T1000 (cell line): ENCODE measurements around the gene PLTP.
"Not testable (repeated sequence)": the region's sequence is repeated elsewhere in the genome, so short reads cannot be mapped to it uniquely, and the experiment has no call there.

Source experiments
- DNase-seq: peaks from one replicate; lab custom pipeline; 2025; ENCODE audit warnings: mixed read lengths; lab: John Stamatoyannopoulos, UW

Gene PLTP

DNA sequence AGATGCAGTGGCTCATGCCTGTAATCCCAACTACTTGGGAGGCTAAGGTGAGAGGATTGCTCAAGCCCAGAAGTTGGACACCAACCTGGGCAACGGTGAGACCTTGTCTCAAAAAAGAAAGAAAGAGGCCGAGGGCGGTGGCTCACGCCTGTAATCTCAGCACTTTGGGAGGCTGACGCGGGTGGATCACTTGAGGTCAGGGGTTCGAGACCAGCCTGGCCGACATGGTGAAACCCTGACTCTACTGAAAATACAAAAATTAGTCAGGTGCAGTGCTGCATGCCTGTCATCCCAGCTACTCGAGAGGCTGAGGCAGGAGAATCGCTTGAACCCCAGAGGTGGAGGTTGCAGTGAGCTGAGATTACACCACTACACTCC, 37.9 kb downstream of the PLTP start:
- DNase-seq = not testable (repeated sequence)

DNA sequence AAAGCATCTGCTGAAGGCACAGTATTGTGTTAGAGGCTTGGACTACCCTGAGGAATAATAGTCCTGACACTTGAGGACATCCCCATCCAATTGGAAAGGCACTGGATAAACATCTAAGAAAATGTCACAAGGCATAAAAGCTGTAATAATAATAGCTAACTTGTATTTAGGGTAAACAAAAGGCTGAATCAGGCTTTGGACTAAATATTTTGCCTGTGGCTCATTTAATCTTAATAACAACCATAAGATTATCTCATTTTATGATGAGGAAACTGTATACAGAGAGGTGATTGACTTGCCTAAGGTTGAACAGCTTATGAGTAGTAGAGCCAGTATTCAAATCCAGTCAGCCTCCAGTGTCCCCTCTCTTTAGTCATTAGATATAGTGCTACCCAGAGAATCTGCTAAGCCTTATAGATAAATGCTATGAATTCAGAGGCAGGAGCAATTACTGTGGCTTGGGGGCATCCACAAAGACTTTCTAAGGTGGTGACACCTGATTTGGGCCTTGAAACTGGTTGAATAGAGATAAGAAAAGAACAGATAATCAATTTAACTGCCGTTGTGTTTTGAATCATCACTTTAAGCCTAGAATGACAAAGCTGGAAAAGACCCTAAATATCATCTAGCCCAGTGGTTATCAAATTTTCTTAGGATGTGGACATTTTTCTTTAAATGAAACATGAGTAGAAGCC, 38.4 kb downstream of the PLTP start:
- DNase-seq = no peak

DNA sequence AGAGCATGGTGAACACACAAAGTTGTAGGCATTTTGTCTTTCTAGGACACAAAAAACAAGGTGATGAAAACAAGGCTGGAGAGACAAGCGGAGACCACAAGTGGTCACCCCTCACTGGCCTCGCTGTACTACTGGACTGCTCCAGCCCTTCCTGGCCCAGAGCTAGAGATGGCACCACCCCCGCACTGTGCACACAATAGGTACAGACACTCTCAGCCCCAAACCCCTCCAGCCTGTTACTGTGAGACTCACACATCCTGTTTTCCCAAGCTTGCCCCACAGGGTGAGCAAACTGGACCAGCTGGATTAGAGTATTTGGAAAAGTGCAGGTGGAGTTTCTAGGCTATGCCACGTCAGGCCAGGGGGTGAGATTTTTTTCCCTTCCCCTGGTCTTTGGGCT, 39.3 kb downstream of the PLTP start:
- no peak for DNase-seq

DNA sequence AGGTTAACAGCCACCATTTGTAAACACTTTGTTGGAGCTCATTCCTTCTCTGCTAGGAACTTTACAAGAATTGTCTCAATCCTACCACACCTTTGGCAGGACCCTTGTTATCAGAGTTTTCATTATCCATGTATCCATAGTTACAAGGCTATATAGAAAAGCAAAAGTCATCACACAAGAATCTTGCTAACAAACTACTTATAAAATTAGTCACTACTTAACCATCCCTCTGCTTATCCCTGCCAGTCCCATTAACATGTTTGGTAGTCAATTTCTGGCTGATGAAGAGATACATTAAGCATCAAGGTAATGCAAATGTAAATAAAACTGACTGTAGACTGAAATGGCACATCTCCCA, 44.2 kb downstream of the PLTP start:
- peak; percentile 37 for DNase-seq

DNA sequence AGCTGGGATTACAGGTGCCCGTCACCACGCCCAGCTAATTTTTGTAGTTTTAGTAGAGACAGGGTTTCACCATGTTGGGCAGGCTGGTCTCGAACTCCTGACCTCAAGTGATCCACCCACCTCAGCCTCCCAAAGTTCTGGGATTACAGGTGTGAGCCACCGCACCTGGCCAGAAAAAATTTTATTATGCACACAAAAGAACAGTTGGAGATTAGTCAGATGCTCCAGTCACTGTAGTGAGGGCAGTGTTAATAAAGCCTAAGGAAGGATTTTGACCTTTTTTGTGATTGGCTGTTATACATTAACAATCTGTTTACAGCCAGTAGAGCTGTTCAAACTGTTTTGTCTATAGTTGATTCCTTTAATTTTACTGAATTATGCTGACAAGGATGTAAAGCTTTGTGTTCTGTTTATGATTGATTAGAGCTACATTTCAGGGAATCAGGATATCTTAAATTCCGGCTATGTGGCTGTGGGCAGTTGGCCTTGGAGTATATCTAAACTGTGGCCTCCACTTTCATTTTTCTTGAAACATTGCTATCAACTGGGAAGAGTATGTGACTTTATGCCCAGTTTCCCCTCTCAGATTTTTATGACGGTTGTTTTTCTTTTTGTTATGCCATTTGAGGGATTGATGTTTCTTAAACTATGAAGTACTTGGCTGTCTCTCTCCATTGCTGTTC, 44.7 kb downstream of the PLTP start:
- DNase-seq = no peak

DNA sequence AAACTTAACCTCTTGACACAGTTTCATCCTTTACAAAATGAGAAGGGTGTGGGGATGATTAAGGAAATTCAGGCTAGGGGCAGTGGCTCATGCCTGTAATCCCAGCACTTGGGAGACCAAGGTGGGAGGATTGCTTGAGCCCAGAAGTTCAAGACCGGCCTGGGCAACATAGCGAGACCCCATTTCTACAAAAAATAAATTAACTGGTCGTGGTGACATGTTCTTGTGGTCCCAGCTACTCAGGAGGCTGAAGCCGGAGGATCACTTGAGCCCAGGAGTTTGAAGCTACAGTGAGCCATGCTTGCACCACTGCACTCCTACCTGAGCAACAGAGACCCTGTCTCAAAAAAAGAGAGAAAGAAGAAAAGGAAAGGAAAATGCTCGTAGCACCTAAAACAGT, 45.5 kb downstream of the PLTP start:
- DNase-seq = no peak

DNA sequence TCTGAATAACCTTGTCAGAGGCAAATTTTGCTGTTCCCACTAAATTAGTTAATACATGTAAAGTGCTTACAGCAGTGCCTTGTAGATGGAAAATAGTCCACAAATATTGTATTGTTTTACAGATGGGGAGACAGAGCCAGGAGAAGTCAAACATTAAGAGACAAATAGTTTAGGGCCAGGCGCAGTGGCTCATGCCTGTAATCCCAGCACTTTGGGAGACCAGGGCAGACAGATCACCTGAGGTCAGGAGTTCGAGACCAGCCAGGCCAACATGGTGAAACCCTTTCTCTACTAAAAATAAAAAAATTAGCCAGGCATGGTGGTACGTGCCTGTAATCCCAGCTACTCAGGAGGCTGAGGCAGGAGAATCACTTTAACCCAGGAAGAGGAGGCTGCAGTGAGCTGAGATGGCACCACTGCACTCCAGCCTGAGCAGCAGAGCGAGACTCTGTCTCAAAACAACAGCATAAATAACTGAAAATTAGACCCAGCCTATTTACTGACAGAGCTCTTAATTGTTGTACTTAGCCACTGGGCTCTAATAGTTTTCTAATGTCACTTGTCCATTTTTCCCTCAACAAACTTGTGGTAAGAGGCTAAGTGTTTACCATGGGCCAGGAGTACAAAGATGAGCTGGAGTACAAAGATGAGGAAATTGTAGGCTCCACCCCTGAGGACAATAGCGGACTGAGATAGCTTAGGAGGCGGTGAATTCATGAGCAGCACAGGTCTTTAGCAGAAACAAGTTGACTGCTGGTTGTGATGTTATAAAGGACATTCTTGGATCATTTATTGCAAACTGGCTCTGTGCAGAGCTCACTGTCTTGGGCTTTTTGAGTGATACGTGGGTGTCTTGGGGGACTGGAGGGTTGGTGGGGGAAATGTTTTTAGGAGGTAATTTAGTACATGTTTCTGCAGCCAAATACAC, 48.1 kb downstream of the PLTP start:
- no peak for DNase-seq

DNA sequence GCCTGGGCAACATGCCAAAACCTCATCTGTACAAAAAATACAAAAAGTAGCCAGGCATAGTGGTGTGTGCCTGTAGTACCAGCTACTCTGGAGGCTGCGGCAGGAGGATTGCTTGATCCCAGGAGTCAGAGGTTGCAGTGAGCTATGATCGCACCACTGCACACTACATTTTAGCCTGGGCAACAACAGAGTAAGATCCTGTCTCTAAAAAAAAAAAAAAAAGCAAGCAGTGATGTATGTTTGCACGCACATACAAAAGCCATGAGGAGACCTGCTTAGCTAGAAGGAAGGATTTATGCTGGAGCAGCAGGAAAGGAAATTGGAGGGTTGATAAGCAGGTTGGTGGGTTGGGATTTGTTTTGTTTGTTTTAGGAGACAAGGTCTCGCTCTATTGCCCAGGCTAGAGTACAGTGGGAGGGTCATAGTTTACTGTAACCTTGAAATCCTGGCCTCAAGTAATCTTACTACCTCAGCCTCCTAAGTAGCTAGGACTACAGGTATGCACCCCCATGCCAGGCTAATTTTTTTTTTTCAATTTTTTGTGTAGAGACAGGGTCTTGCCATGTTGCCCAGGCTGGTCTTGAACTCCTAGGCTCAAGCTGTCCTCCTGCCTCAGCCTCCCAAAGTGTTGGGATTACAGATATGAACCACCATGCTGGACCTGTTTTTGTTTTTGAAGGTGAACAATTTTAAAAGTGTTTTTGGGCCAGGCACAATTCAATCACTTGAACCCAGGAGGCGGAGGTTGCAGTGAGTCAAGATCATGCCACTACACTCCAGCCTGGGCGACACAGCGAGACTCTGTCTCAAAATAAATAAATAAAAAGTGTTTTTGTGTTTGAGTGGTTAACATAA, 50.5 kb downstream of the PLTP start:
- DNase-seq = no peak

DNA sequence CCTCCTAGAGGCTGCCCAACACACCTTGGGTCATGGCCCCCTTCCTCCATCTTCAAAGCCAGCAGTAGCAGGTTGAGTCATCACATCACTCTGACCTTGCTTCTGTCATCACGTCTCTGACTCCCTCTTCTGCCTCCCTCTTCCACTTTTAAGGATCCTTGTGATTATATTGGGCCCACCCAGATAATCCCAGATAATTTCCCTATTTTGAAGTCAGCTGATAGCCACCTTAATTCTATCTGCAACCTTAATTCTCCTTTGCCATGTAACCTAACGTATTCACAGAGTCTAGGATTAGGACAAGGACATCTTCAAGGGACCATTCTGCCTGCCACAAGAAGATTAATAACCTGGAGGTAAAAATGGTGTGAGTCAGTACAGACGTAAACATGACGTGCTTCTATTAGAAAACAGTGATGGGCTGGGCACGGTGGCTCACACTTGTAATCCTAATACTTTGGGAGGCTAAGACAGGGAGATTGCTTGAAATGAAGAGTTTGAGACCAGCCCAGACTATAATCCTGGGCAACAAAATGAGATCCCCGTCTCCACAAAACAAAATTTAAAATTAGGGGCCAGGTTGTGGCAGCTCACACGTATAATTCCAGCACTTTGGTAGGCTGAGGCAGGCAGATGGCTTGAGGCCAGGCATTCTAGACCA, 51.3 kb downstream of the PLTP start:
- DNase-seq = no peak

DNA sequence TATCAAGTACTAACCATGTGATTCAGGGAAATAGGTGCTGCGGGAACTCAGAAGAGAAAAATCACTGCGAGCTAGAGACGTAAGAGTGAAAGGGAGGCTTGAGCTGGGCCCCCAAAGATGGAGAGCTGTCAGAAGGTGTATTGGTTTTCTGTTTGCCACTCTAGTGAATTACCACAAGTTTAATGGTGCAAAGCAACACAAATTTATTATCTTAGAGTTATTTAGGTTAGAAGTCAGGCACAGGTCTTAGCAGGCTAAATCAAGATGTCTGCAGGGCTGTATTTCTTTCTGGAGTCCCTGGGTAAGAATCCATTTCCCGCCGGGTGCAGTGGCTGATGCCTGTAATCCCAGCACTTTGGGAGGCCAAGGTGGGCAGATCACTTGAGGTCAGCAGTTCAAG, 52.0 kb downstream of the PLTP start:
- DNase-seq = no peak

DNA sequence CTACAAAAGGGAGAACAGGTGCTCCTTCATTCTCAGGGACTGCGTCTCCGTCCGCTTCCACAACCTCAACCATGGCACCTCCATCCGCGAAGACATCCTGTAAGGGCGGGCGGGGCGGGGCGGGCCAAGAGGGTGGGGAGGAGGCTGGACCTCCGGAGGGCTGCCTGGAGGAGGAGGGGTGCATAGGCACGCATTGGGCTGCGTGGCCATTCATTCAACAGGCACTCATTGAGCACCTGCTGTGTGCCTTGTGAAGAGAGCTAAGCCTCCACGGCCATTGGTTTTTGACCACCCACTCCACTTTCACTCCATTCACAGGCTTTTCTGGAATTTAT, 54.1 kb downstream of the PLTP start:
- DNase-seq = no peak

DNA sequence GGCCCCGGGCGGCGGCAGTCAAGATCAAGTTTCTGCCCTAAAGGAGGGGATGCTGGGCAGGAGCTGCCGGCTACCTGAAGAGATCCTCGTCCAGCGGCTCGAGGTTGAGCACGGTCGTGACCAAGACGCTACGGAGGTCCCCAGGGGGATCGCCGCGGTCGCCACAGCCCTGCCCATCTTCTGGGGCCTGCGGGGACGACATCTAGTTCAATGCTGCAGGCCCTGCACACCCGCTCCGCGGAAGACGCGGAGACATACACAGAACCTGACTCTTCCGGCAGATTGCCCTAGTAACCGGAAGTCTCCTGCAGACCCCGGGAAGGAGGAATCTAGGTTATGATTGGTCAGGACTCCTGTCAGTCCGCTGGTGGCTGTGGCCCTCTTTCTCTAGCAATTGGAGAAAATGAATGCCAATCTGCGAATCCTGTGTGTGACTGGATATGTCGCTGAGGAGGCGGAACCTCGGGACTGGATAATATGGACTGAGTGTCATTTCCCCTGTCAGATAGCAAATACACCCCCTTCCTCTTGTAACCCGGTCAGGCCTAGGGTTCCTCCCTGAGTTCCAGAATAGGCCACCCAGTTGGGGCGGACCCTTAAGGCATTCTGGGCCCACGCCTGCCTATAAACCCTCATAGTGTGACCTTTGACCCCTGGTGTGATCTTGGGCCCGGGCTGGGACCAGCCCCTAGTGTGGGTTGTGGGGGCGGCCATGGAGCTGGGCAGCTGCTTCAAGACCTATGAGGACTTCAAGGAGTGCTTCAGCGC, 54.7 kb downstream of the PLTP start, which contains the start of the genes ACOT8 and ZSWIM3:
Gene ACOT8 (minus strand): TSS at position 279 of the 768 bp plus-strand sequence. CDS start 77 bp downstream, at position 202.
Gene ZSWIM3 (plus strand): TSS at position 501 of the 768 bp plus-strand sequence. CDS start 212 bp downstream, at position 713.
- peak; percentile 99 for DNase-seq

DNA sequence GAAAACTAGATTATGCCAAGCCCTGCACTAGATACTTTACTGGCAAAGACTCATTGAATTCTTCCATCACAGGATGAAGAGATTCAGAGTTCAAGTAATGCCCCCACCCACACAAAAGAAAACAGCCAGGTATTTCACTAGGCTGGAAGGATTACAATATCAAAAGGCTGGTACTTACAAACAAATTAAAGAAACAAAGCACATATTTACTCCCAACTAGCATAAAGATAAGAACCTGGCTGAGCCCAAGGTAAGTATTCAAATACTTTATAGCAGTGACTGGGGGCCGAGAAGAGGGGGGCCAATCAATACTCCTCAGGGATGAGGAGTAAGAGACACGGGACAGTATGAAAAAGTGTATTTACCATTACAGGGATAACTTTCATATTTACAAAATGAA, 58.5 kb downstream of the PLTP start:
- no peak for DNase-seq

DNA sequence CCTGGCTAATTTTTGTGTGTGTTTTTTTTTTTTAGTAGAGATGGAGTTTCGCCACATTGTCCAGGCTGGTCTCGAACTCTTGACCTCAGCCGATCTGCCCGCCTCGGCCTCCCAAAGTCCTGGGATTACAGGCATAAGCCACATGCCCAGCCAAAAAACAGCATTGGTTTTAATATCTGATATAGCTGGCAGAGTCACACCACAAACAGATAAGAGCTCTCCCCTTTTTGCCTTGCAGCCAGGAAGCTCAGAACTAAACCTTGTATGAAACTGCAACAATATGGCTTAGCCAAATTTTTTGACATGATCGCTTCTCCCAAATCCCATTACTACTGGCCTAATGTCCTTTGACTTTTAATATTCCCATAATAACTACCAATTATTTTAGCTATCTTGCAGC, 59.6 kb downstream of the PLTP start:
- DNase-seq = no peak

DNA sequence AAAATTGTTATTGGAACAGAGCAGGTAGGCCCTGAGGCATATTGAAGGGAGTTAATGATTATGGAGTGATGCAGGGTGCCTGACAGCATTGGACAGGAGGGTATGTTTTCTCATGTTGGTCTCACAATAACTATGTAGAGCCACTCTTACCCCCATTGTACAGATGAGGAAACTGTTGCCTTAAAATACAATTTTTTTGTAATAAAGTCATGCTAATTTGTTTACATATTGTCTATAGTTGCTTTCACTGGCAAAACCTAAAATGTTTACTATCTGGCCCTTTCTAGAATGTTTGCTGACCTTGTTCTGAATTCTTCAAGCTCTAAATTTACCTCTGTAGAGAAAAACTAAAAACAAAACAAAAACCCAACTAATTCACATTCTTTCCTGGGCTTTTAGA, 60.5 kb downstream of the PLTP start:
- no peak for DNase-seq

DNA sequence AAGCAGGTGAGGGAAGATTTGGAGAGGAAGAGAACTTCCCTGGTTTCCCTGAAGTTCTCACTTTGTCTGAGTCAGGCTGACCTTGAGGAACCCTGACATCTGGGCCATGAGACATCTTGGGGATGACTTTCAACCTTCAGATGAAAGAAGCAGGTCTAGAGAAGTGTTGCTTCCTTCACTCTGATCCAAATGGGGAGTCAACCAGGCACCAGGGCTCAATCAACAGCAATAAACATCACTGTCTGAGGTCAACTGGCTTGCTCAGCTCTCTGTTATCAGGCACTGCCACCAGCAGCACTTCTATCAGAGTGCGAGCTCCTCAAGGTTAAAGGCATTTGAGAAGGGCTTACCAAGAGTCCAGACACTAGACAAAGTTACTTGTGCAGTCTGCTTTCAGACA, 61.0 kb downstream of the PLTP start:
- DNase-seq = no peak

DNA sequence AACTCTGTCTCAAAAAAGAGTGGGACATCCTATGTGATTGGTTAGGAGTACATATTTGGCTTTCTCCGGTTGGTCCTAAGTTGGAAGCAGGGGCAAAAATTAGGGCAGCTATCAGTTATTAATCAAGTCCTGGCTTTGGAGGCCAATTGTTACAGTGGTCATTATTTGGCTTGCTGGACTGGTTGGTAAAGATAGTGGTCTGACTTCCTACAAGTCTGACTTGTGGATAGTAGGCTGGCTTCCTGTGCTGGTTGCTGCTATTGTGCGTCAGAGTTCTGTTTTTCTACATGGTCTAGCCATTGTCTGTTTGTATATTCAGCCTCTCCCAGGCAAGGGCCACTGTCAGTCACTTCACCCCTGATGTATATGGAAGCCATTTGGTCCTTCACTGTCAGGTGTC, 61.7 kb downstream of the PLTP start:
- no peak for DNase-seq

DNA sequence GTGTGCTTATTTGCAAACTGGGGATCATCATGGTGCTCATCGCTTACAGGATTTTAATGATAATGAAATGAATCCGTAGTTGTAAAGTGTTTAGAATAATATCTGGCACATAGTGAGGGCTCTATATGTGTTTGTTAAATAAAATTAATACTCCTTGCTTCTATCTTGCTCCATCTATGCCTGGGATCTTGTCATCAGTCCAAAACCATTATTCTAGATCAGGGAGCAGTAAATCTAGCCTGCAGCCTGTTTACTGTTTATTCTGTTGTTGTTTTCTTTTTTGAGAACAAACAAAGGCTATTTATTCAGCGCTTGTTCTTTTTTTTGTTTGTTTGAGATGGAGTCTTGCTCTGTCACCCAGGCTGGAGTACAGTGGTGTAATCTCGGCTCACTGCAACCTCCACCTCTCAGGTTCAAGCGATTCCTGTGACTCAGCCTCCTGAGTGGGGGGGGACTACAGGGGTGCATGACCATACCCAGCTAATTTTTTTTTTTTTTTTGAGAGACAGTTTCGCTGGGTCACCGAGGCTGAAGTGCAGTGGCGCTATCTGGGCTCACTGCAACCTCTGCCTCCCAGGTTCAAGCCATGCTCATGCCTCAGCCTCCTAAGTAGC, 62.9 kb downstream of the PLTP start:
- DNase-seq = no peak
